Spleen (tissue), 7 donors: ENCODE measurements around the gene CCDC175.

Experiments used
- CTCF ChIP-seq, 11 experiments: fragments of 200-600 bp in 7 of 11; fragments of 450-650 bp in 4 of 11; sonication (generic) in 4 of 11; IDR thresholded peaks in 8 of 11; conservative IDR thresholded peaks in 3 of 11; 1 replicate in 7 of 11; 2 replicates in 4 of 11; pipeline versions ENCODE4 v1.4.0 to v1.8.0; 2016 to 2021; ENCODE audit warnings: antibody characterized with exemption in 11 of 11, inconsistent platforms in 4 of 11, mild to moderate bottlenecking in 1 of 11
- POLR2A ChIP-seq, 3 donors: fragments of 450-650 bp; IDR thresholded peaks; one replicate each; pipeline ENCODE4 v1.5.1; 2017; ENCODE audit warnings: antibody characterized with exemption in 3 of 3, mild to moderate bottlenecking in 1 of 3
- donor health status: DM: no; HTN: no; CAD: no; lungs with moderate emphysema.
- donor health status: DM: no; HTN: no; CAD: no.
- donor health status: DM: no; HTN: no; CAD: no.

- TF ChIP-seq CTCF (IDR thresholded peaks at IDR 0.05 in 8 of 11, conservative IDR thresholded peaks at IDR 0.05 in 3 of 11) = no peak
- no peak for TF ChIP-seq POLR2A (IDR thresholded peaks at IDR 0.05)
These were observed 4.3 kb upstream of the CCDC175 start for GRCh38 chr14:59580911-59581310.
